ENCODE results near the gene RUBCN. TPM values are rescaled to one million over a fixed set of nuclear protein-coding genes. Genes with fewer than 3 reads are reported as not detected.
"Not testable (repeated sequence)": the region's sequence is repeated elsewhere in the genome, so short reads cannot be mapped to it uniquely, and the experiment has no call there.

Gene RUBCN
- total and polyA plus RNA-seq, 2 of the 13 experiments (the other 11 are each of a cell fraction or from before 2014, with no cell fraction given): 5.2 to 8.1 TPM

DNA sequence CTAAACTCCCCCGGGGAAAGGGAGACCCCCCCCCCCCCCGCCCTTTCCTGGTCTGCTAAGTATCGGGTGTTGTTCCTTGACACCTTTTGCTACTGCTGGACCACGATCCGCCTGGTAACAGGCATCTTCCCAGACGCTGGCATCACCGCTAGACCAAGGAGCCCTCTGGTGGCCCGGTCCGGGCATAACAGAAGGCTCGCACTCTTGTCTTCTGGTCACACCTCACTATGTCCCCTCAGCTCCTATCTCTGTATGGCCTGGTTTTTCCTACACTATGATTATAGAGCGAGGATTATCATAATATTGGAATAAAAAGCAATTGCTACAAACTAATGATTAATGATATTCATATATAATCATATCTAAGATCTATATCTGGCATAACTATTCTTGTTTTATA is 104.7 kb downstream of the RUBCN start:
- H4K20me1 ChIP-seq (ENCODE audit: insufficient read depth, low read length); H3K9me3 ChIP-seq (ENCODE audit: low read length); H2AFZ ChIP-seq (ENCODE audit: low read length); ATAC-seq; POLR2A ChIA-PET; intact Hi-C loops (cut with micrococcal nuclease; ENCODE audit: unreplicated experiment); H3K27me3 ChIP-seq (ENCODE audit: control insufficient read depth in 1 of 2, insufficient read depth in 2 of 2, low read length in 2 of 2); H3K4me2 ChIP-seq (ENCODE audit: low read depth, low read length); DNase-seq (ENCODE audit: low spot score); H3K27ac ChIP-seq (ENCODE audit: extremely low read length, insufficient read depth, low read length); CTCF ChIA-PET (ENCODE audit: low intra/inter-chr PET ratio, low total read pairs); FAIRE-seq; H3K4me3 ChIP-seq (replicated peaks in 1 of 3; ENCODE audit: insufficient read depth in 1 of 3, low read depth in 2 of 3, low read length in 3 of 3); H3K79me2 ChIP-seq (ENCODE audit: insufficient read depth, low read length); H3K36me3 ChIP-seq (replicated peaks in 1 of 2; ENCODE audit: control insufficient read depth in 1 of 2, insufficient read depth in 2 of 2, low read length in 2 of 2); H3K4me1 ChIP-seq (ENCODE audit: insufficient read depth, low read length); in situ Hi-C loops (cut with HindIII; ENCODE audit: extremely low pct_ligation_motif_present, low pct_unique_long_range_greater_than_20kb); H3K9ac ChIP-seq (ENCODE audit: insufficient read depth, low read depth, low read length); BruUV-seq (replicated peaks): not testable (repeated sequence)
- 7% methylated on average over 5 of the region's 11 CpGs for WGBS (ENCODE audit: low lambda C conversion rate)
- TF ChIP-seq SMC3 (IDR thresholded peaks at IDR 0.05; ENCODE audit: low read length): 0 out of 2 replicates have a peak, but pooled peaks have one; percentile 14
- TF ChIP-seq STAG1 (CRISPR knock-in tag; IDR thresholded peaks at IDR 0.05): peak; percentile 20; the same call in 1 of the 2 replicates
- TF ChIP-seq, protein P1, sequence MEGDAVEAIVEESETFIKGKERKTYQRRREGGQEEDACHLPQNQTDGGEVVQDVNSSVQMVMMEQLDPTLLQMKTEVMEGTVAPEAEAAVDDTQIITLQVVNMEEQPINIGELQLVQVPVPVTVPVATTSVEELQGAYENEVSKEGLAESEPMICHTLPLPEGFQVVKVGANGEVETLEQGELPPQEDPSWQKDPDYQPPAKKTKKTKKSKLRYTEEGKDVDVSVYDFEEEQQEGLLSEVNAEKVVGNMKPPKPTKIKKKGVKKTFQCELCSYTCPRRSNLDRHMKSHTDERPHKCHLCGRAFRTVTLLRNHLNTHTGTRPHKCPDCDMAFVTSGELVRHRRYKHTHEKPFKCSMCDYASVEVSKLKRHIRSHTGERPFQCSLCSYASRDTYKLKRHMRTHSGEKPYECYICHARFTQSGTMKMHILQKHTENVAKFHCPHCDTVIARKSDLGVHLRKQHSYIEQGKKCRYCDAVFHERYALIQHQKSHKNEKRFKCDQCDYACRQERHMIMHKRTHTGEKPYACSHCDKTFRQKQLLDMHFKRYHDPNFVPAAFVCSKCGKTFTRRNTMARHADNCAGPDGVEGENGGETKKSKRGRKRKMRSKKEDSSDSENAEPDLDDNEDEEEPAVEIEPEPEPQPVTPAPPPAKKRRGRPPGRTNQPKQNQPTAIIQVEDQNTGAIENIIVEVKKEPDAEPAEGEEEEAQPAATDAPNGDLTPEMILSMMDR (CRISPR knock-in tag; IDR thresholded peaks at IDR 0.05): peak; percentile 12; the same call in 1 of the 2 replicates

DNA sequence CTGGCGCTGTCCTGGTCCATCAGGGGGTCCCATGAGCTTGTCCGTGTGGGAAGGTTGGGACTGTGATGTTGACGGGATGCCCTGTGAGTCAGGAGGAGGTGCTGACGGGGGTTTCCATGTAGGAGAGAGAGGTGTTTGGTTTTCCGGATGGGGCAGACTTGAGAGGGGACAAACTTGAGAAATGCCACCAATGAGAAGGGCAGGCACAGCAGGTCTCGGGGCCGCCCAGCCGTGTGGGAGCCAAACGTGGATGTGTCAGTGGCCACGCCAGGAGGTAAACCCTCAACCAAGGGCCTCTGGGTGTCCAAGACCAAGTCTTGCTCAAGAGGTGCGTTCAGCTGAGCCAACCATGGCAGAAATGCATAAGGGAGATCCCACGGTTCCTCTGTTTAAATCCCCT is 105.9 kb downstream of the RUBCN start:
- ATAC-seq; CTCF ChIA-PET (ENCODE audit: low intra/inter-chr PET ratio, low total read pairs); H3K9me3 ChIP-seq (ENCODE audit: low read length); H3K9ac ChIP-seq (ENCODE audit: insufficient read depth, low read depth, low read length); H3K27ac ChIP-seq (ENCODE audit: extremely low read length, insufficient read depth, low read length); H3K27me3 ChIP-seq (ENCODE audit: control insufficient read depth in 1 of 2, insufficient read depth in 2 of 2, low read length in 2 of 2); FAIRE-seq; H3K79me2 ChIP-seq (ENCODE audit: insufficient read depth, low read length); H3K36me3 ChIP-seq (replicated peaks in 1 of 2; ENCODE audit: control insufficient read depth in 1 of 2, insufficient read depth in 2 of 2, low read length in 2 of 2); BruUV-seq (replicated peaks); in situ Hi-C loops (cut with HindIII; ENCODE audit: extremely low pct_ligation_motif_present, low pct_unique_long_range_greater_than_20kb); H3K4me1 ChIP-seq (ENCODE audit: insufficient read depth, low read length); H2AFZ ChIP-seq (ENCODE audit: low read length); POLR2A ChIA-PET; DNase-seq (ENCODE audit: low spot score); H3K4me2 ChIP-seq (ENCODE audit: low read depth, low read length); H4K20me1 ChIP-seq (ENCODE audit: insufficient read depth, low read length); intact Hi-C loops (cut with micrococcal nuclease; ENCODE audit: unreplicated experiment); H3K4me3 ChIP-seq (replicated peaks in 1 of 3; ENCODE audit: insufficient read depth in 1 of 3, low read depth in 2 of 3, low read length in 3 of 3): not testable (repeated sequence)
- WGBS (ENCODE audit: low lambda C conversion rate): 98% methylated on average over 9 of the region's 12 CpGs

DNA sequence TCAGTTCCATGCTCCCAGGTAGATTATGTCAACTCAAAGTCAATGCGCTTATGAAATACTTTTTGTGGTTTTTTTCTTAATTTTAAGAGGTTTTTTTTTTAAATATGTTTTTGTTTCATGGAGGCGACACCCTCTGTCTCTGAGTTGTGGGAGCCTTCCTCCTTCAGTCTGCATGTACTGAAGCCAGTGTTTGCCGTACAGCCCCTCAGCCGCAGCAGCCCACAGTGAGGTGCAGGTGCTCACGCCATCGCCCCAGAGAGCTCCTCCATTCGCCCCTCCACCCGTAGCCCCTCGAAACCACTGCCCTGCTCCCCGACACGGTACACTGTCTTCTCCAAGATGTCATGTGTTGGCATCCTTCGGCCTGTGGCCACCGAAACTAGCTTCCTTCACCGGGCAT is 107.4 kb downstream of the RUBCN start:
- CTCF ChIA-PET (ENCODE audit: low intra/inter-chr PET ratio, low total read pairs); H3K27me3 ChIP-seq (ENCODE audit: control insufficient read depth in 1 of 2, insufficient read depth in 2 of 2, low read length in 2 of 2); H3K4me2 ChIP-seq (ENCODE audit: low read depth, low read length); DNase-seq (ENCODE audit: low spot score); H3K4me1 ChIP-seq (ENCODE audit: insufficient read depth, low read length); BruUV-seq (replicated peaks); H3K9me3 ChIP-seq (ENCODE audit: low read length); H3K27ac ChIP-seq (ENCODE audit: extremely low read length, insufficient read depth, low read length); intact Hi-C loops (cut with micrococcal nuclease; ENCODE audit: unreplicated experiment); H3K9ac ChIP-seq (ENCODE audit: insufficient read depth, low read depth, low read length); FAIRE-seq; H4K20me1 ChIP-seq (ENCODE audit: insufficient read depth, low read length); H3K4me3 ChIP-seq (replicated peaks in 1 of 3; ENCODE audit: insufficient read depth in 1 of 3, low read depth in 2 of 3, low read length in 3 of 3); POLR2A ChIA-PET; in situ Hi-C loops (cut with HindIII; ENCODE audit: extremely low pct_ligation_motif_present, low pct_unique_long_range_greater_than_20kb); H3K36me3 ChIP-seq (replicated peaks in 1 of 2; ENCODE audit: control insufficient read depth in 1 of 2, insufficient read depth in 2 of 2, low read length in 2 of 2); H2AFZ ChIP-seq (ENCODE audit: low read length); ATAC-seq: not testable (repeated sequence)
- WGBS (ENCODE audit: low lambda C conversion rate): 95% methylated on average over 13 of the region's 14 CpGs
- peaks cover 11% of the 10 kb centered on the region for H3K79me2 ChIP-seq (ENCODE audit: insufficient read depth, low read length)
